Activated CD4-positive, alpha-beta memory T cell treated with anti-CD3 and anti-CD28 coated beads, Interleukin-2, amount 10 ng/mL, durations not matched to agents 7 days and 5 days (primary cell): Measurements from ENCODE around the gene EIF4G3. TPM values are rescaled to one million over a fixed set of nuclear protein-coding genes. Genes with fewer than 3 reads are reported as not detected.
"Not testable (repeated sequence)": the region's sequence is repeated elsewhere in the genome, so short reads cannot be mapped to it uniquely, and the experiment has no call there.

Source experiments
- CTCF ChIA-PET: fragments of 350-600 bp; sonication (Branson Sonifier 250); formaldehyde crosslinking; loops from one replicate; lab custom pipeline; 2021; ENCODE audit warnings: antibody characterized with exemption, inconsistent platforms; lab: Charles Lee
- POLR2A ChIA-PET: fragments of 350-600 bp; sonication (Branson Sonifier 250); formaldehyde crosslinking; loops from one replicate; lab custom pipeline; 2021; ENCODE audit warnings: antibody characterized with exemption; lab: Charles Lee
- DNase-seq: peaks from one replicate; pipeline ENCODE4 v3.0.0-alpha.2; 2020
- H3K27ac Mint-ChIP-seq: one replicate; pipeline ENCODE4 v1.8.0; 2021; ENCODE audit warnings: mild to moderate bottlenecking, mixed read lengths
- H3K27me3 Mint-ChIP-seq: one replicate; pipeline ENCODE4 v1.8.0; 2021; ENCODE audit warnings: mixed read lengths
- H3K36me3 Mint-ChIP-seq: one replicate; pipeline ENCODE4 v1.8.0; 2021; ENCODE audit warnings: low read depth, mixed read lengths
- H3K4me1 Mint-ChIP-seq: one replicate; pipeline ENCODE4 v1.8.0; 2021; ENCODE audit warnings: mixed read lengths
- H3K4me3 Mint-ChIP-seq: one replicate; pipeline ENCODE4 v1.8.0; 2021; ENCODE audit warnings: mild to moderate bottlenecking, mixed read lengths
- H3K9me3 Mint-ChIP-seq: one replicate; pipeline ENCODE4 v1.8.0; 2021; ENCODE audit warnings: mixed read lengths
- total RNA-seq, 2 experiments: library from RNA; stranded (reverse); gene quantifications; one replicate each; pipeline ENCODE4 v1.2.3, GENCODE V29; 2021

EIF4G3 gene
- total RNA-seq, 2 experiments from 2014 or later = 48.1 to 49.2 TPM

DNA sequence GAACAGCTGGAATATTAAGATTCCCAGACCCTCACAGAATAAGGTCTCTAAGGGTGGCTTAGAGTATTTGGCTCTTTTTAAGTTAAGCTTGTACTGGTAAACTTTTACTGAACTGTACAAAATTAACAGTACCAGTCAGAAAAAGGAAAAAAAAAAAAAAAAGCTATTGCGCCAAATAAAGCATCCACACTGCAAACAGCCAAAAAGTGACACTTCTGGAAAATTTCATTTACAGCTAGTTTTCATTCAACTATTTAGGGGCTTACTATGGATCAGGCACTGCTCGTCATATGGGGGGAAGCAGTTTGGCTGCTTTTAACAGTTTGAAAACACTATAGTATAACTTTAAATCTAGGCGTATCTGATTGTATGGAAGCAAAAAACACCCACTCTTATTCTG lies 139.6 kb downstream of the EIF4G3 start:
- Mint-ChIP-seq H3K4me1 (no peaks in the 10 kb centered on the region), H3K27ac (no peak overlapping the region), H3K4me3 (no peak overlapping the region), H3K9me3 (peaks cover 3% of the 10 kb centered on the region), H3K27me3 (no peaks in the 10 kb centered on the region), H3K36me3 (peaks cover 35% of the 10 kb centered on the region)
- no peak for DNase-seq
- POLR2A ChIA-PET = no interaction called here
- CTCF ChIA-PET = interaction anchor here (1.2 kb wide), 1 partner anchor 158 kb away, joined by 5 read pairs; no protein-coding TSS in a partner anchor

DNA sequence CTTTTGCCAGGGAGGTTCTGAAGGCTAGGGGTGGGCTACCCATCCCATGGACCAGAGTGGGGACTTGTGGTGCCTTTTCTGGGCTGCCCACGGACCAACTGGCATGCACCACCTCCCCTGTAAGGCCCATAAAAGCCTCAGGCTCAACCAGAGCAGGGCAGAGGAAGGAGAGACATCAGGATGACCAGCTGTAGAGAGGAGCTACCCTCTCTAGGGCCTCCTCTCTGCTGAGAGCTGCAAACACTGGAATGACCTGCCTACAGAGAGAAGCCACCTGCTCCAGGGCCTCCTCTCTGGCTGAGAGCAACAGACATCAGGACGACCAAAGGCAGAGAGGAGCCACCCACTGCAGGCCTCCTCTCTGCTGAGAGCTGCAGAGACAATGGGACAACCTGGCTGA lies 140.9 kb downstream of the EIF4G3 start:
- no peak for DNase-seq
- Mint-ChIP-seq H3K4me3 (no peak overlapping the region), H3K4me1 (no peaks in the 10 kb centered on the region), H3K27me3 (no peaks in the 10 kb centered on the region), H3K36me3 (peaks cover 32% of the 10 kb centered on the region), H3K27ac (no peak overlapping the region), H3K9me3 (peaks cover 3% of the 10 kb centered on the region)
- CTCF ChIA-PET = no interaction called here
- POLR2A ChIA-PET = no interaction called here

DNA sequence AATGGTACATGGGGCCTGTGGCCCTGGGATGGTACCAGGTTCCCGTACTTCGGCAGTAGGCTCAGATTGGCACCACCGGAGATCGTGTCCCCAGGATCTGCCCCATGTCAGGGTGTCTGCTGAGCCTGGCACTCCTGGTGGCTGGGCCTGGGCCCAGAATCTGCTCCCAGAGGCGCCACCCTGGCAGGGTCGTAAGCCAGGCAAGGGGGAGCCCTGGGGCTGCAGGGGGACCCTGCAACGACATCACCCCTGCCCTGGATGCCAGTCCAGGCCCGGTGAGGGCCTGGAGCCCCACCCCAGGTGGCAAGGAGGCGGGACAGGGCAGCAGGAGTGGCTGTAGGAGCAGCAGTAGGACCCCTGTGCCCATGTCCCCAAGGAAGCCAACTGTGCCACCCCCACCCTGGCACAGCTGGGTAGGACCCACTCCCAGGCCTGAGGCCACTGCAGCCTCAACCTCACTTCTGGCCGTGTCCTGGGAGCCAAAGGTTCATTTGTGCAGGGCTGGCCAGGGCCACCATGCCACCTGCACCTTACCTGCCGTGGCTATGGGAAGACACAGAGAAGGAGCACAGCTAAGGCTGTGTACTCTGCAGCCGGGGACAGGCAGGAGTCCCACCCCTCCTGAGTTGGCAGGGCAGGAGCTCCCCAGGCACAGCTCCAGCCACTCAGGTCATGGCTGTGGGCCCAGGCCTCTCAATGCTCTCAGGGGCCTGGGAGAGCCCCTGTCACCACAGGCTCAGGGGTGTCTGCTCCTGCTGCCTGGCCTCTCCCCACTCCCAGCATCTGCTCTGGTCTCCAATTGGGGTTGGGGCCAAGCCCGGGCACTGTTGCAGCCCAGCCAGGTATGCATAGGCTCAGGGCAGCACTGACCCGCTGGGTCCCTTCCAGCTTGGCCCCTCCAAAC lies 141.7 kb downstream of the EIF4G3 start:
- H3K4me3 Mint-ChIP-seq = no peak overlapping the region
- H3K36me3 Mint-ChIP-seq = peaks cover 32% of the 10 kb centered on the region
- H3K9me3 Mint-ChIP-seq = peaks cover 3% of the 10 kb centered on the region
- POLR2A ChIA-PET = no interaction called here
- H3K4me1 Mint-ChIP-seq = no peaks in the 10 kb centered on the region
- CTCF ChIA-PET = no interaction called here
- no peak for DNase-seq
- no peak overlapping the region for H3K27ac Mint-ChIP-seq
- H3K27me3 Mint-ChIP-seq = no peaks in the 10 kb centered on the region

- H3K27ac Mint-ChIP-seq = no peak overlapping the region
- H3K27me3 Mint-ChIP-seq = no peaks in the 10 kb centered on the region
- H3K4me1 Mint-ChIP-seq = peaks cover 5% of the 10 kb centered on the region
- no peak for DNase-seq
- H3K36me3 Mint-ChIP-seq = peaks cover 26% of the 10 kb centered on the region
- H3K4me3 Mint-ChIP-seq = no peak overlapping the region
- peaks cover 3% of the 10 kb centered on the region for H3K9me3 Mint-ChIP-seq
- POLR2A ChIA-PET = no interaction called here
- CTCF ChIA-PET = interaction anchor here (0.6 kb wide), 1 partner anchor 206 kb away, joined by 3 read pairs; no protein-coding TSS in a partner anchor
These were observed 144.0 kb downstream of the EIF4G3 start for GRCh38 chr1:21032741-21033140.

DNA sequence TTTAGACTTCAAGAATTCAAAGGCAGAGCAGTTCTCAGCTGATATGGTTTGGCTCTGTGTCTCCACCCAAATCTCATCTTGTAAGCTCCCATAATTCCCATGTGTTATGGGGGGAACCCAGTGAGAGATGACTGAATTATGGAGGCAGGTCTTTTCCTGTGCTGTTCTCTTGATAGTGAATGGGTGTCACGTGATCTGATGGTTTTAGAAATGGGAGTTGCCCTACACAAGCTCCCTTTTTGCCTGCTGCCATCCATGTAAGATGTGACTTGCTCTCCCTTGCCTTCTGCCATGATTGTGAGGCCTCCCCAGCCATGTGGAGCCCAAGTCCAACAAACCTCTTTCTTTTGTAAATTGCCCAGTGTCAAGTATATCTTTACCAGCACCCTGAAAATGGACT lies 146.5 kb downstream of the EIF4G3 start:
- H3K27me3 Mint-ChIP-seq = no peaks in the 10 kb centered on the region
- H3K4me3 Mint-ChIP-seq = no peak overlapping the region
- no peaks in the 10 kb centered on the region for H3K9me3 Mint-ChIP-seq
- ChIA-PET CTCF (no interaction called here), POLR2A (no interaction called here)
- peaks cover 7% of the 10 kb centered on the region for H3K4me1 Mint-ChIP-seq
- H3K27ac Mint-ChIP-seq = no peak overlapping the region
- DNase-seq = no peak
- H3K36me3 Mint-ChIP-seq = peaks cover 14% of the 10 kb centered on the region

GRCh38 chr1:21028520-21029145 lies 148.1 kb downstream of the EIF4G3 start:
- CTCF ChIA-PET = interaction anchor here (0.6 to 0.9 kb wide), 3 partner anchors 10 to 11 kb away, joined by 3 read pairs; no protein-coding TSS in a partner anchor

GRCh38 chr1:21027805-21028204 lies 148.9 kb downstream of the EIF4G3 start:
- H3K36me3 Mint-ChIP-seq = peaks cover 18% of the 10 kb centered on the region
- no peak overlapping the region for H3K27ac Mint-ChIP-seq
- peaks cover 9% of the 10 kb centered on the region for H3K4me1 Mint-ChIP-seq
- H3K4me3 Mint-ChIP-seq = no peak overlapping the region
- ChIA-PET POLR2A (no interaction called here), CTCF (no interaction called here)
- no peak for DNase-seq
- no peaks in the 10 kb centered on the region for H3K27me3 Mint-ChIP-seq
- no peaks in the 10 kb centered on the region for H3K9me3 Mint-ChIP-seq

More at GRCh38 chr1:21028520-21029145, 148.1 kb downstream of the EIF4G3 start:
- Mint-ChIP-seq H3K4me3 (no peak overlapping the region), H3K9me3 (no peaks in the 10 kb centered on the region), H3K27me3 (no peaks in the 10 kb centered on the region), H3K27ac (no peak overlapping the region), H3K36me3 (peaks cover 18% of the 10 kb centered on the region), H3K4me1 (peaks cover 7% of the 10 kb centered on the region)
- POLR2A ChIA-PET = no interaction called here
- DNase-seq = no peak

DNA sequence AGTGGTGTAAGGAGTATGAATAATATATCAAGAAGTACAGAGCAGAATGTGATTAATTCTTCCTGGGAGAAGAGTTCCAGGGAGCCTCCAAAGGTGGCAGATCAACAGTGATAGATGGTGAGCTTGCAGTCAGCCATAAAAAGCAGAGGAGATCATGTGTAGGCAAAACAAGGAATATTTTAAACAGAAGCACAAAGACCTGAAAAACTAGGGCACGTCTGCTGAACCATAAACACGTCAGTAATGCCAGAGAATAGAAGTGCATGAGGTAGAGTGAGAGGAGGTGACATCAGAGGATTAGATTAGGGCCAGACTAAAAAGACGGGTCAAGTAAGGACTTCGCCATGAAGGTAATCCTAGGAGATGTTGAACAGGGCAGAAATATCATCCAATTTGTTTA lies 151.8 kb downstream of the EIF4G3 start:
- no peak overlapping the region for H3K27ac Mint-ChIP-seq
- H3K4me3 Mint-ChIP-seq = no peak overlapping the region
- ChIA-PET CTCF (no interaction called here), POLR2A (no interaction called here)
- H3K27me3 Mint-ChIP-seq = no peaks in the 10 kb centered on the region
- H3K9me3 Mint-ChIP-seq = no peaks in the 10 kb centered on the region
- no peak for DNase-seq
- peaks cover 14% of the 10 kb centered on the region for H3K36me3 Mint-ChIP-seq
- peaks cover 26% of the 10 kb centered on the region for H3K4me1 Mint-ChIP-seq

DNA sequence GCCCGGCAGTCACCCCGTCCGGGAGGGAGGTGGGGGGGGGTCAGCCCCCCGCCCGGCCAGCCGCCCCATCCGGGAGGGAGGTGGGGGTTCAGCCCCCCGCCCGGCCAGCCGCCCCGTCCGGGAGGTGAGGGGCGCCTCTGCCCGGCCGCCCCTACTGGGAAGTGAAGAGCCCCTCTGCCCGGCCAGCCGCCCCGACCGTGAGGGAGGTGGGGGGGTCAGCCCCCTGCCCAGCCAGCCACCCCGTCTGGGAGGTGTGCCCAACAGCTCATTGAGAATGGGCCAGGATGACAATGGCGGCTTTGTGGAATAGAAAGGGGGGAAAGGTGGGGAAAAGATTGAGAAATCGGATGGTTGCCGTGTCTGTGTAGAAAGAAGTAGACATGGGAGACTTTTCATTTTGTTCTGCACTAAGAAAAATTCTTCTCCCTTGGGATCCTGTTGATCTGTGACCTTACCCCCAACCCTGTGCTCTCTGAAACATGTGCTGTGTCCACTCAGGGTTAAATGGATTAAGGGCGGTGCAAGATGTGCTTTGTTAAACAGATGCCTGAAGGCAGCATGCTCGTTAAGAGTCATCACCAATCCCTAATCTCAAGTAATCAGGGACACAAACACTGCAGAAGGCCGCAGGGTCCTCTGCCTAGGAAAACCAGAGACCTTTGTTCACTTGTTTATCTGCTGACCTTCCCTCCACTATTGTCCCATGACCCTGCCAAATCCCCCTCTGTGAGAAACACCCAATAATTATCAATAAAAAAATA lies 152.4 kb downstream of the EIF4G3 start:
- DNase-seq, H3K9me3 Mint-ChIP-seq, H3K4me3 Mint-ChIP-seq, H3K27ac Mint-ChIP-seq, POLR2A ChIA-PET, CTCF ChIA-PET, H3K27me3 Mint-ChIP-seq: not testable (repeated sequence)
- Mint-ChIP-seq H3K36me3 (peaks cover 14% of the 10 kb centered on the region), H3K4me1 (peaks cover 26% of the 10 kb centered on the region)

- ChIA-PET POLR2A (interaction anchor here (0.9 to 1.5 kb wide), 10 partner anchors 25 to 362 kb away, joined by 3 to 8 read pairs (median 4); partner anchors contain the start of gene HP1BP3), CTCF (interaction anchor here (0.8 to 1.1 kb wide), 3 partner anchors 16 to 325 kb away, joined by 3 to 4 read pairs (median 3); no protein-coding TSS in a partner anchor)
- H3K27ac Mint-ChIP-seq = peak overlapping the region; percentile 90
- peak; percentile 52 for DNase-seq
- no peaks in the 10 kb centered on the region for H3K9me3 Mint-ChIP-seq
- H3K27me3 Mint-ChIP-seq = no peaks in the 10 kb centered on the region
- H3K36me3 Mint-ChIP-seq = peaks cover 18% of the 10 kb centered on the region
- H3K4me3 Mint-ChIP-seq = peak overlapping the region; percentile 65
- H3K4me1 Mint-ChIP-seq = peaks cover 21% of the 10 kb centered on the region
These were observed 154.2 kb downstream of the EIF4G3 start for GRCh38 chr1:21022279-21023040.

DNA sequence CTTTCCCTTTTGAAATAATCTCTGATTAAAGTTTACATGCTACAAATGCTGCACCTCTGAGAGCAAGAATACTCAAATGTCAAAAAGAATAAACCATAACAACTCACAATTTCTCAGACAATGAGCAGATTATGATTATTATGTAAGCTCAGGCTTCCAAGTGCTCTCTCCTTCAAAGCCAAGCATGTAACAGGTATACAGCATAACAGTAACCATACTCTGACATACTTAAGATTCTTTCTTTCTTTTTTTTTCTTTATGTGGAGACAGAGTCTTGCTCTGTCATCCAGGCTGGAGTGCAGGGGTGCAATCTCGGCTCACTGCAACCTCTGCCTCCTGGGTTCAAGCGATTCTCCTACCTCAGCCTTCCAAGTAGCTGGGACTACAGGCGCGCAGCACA lies 155.4 kb downstream of the EIF4G3 start:
- Mint-ChIP-seq H3K4me3 (no peak overlapping the region), H3K36me3 (peaks cover 21% of the 10 kb centered on the region), H3K27ac (no peak overlapping the region), H3K4me1 (peaks cover 24% of the 10 kb centered on the region), H3K27me3 (no peaks in the 10 kb centered on the region), H3K9me3 (no peaks in the 10 kb centered on the region)
- POLR2A ChIA-PET = no interaction called here
- no peak for DNase-seq
- CTCF ChIA-PET = interaction anchor here (0.6 to 1.0 kb wide), 2 partner anchors 174 to 1362 kb away, joined by 4 read pairs; no protein-coding TSS in a partner anchor

GRCh38 chr1:21020151-21020550 lies 156.5 kb downstream of the EIF4G3 start:
- no peak for DNase-seq
- Mint-ChIP-seq H3K36me3 (peaks cover 20% of the 10 kb centered on the region), H3K27ac (no peak overlapping the region), H3K27me3 (no peaks in the 10 kb centered on the region), H3K4me3 (no peak overlapping the region), H3K4me1 (peaks cover 31% of the 10 kb centered on the region), H3K9me3 (no peaks in the 10 kb centered on the region)
- POLR2A ChIA-PET = no interaction called here
- CTCF ChIA-PET = no interaction called here
